Mesenchymal stem cell (in vitro differentiated cells and primary cell): ENCODE measurements around the gene PIP.
A peak's percentile ranks its signal among the peaks of the same experiment; 100 is the strongest.

Source experiments
- DNase-seq: peaks from one replicate; pipeline ENCODE4 v3.0.0-alpha.2; 2013
- H2AFZ ChIP-seq: one replicate; pipeline ENCODE4 v1.6.1; 2013; ENCODE audit warnings: low read depth, mild to moderate bottlenecking, control low read depth, inconsistent platforms, low read length, moderate library complexity
- H2AK5ac ChIP-seq: 2 replicates; pipeline ENCODE4 v1.6.1; 2013; ENCODE audit warnings: low read length, moderate library complexity, mild to moderate bottlenecking, inconsistent platforms; ENCODE audit not compliant: severe bottlenecking
- H2BK120ac ChIP-seq: one replicate; pipeline ENCODE4 v1.6.1; 2013; ENCODE audit warnings: low read depth, mild to moderate bottlenecking, inconsistent platforms, low read length, moderate library complexity
- H2BK12ac ChIP-seq, 2 experiments: one replicate each; pipeline ENCODE4 v1.6.1; 2013; ENCODE audit warnings: inconsistent platforms in 2 of 2, low read length in 2 of 2, mild to moderate bottlenecking in 2 of 2, moderate library complexity in 2 of 2, control low read depth in 1 of 2
- H2BK15ac ChIP-seq: one replicate; pipeline ENCODE4 v1.6.1; 2013; ENCODE audit warnings: mild to moderate bottlenecking, low read depth, inconsistent platforms; ENCODE audit not compliant: poor library complexity, severe bottlenecking
- H2BK5ac ChIP-seq: 2 replicates; pipeline ENCODE4 v1.6.1; 2013; ENCODE audit warnings: low read depth, mild to moderate bottlenecking, low read length, control low read depth, inconsistent platforms; ENCODE audit not compliant: poor library complexity, severe bottlenecking
- H3K14ac ChIP-seq, 2 experiments: one replicate each; pipeline ENCODE4 v1.6.1; 2013; ENCODE audit warnings: inconsistent platforms in 2 of 2, low read length in 2 of 2, control low read depth in 1 of 2, mild to moderate bottlenecking in 1 of 2, moderate library complexity in 1 of 2
- H3K18ac ChIP-seq, 2 experiments: one replicate each; pipeline ENCODE4 v1.6.1; 2013; ENCODE audit warnings: inconsistent platforms in 2 of 2, low read length in 2 of 2, control low read depth in 1 of 2, low read depth in 1 of 2, mild to moderate bottlenecking in 1 of 2
- H3K23ac ChIP-seq, 2 experiments: one replicate each; pipeline ENCODE4 v1.6.1; 2013; ENCODE audit warnings: inconsistent platforms in 2 of 2, low read length in 2 of 2, mild to moderate bottlenecking in 2 of 2, moderate library complexity in 2 of 2, control low read depth in 1 of 2
- H3K27ac ChIP-seq: 2 replicates; pipeline ENCODE4 v1.5.1; 2013; ENCODE audit warnings: mild to moderate bottlenecking, moderate library complexity, low read length, control low read depth, inconsistent platforms; ENCODE audit not compliant: poor library complexity, severe bottlenecking
- H3K27me3 ChIP-seq, 2 experiments: 2 replicates each; pipeline versions ENCODE4 v1.6.1 to v1.7.0; 2013; ENCODE audit warnings: low read length in 2 of 2, mild to moderate bottlenecking in 2 of 2, moderate library complexity in 2 of 2, control low read depth in 1 of 2, inconsistent platforms in 1 of 2; ENCODE audit not compliant: control insufficient read depth in 1 of 2, insufficient read depth in 1 of 2
- H3K36me3 ChIP-seq, 2 experiments: 2 replicates each; pipeline versions ENCODE4 v1.6.1 to v1.7.0; 2013; ENCODE audit warnings: low read length in 2 of 2, control low read depth in 1 of 2, inconsistent platforms in 1 of 2, low read depth in 1 of 2, mild to moderate bottlenecking in 1 of 2; ENCODE audit not compliant: insufficient read depth in 2 of 2, control insufficient read depth in 1 of 2
- H3K4ac ChIP-seq, 2 experiments: one replicate each; pipeline ENCODE4 v1.6.1; 2013; ENCODE audit warnings: inconsistent platforms in 2 of 2, low read length in 2 of 2, mild to moderate bottlenecking in 2 of 2, moderate library complexity in 2 of 2, control low read depth in 1 of 2, low read depth in 1 of 2
- H3K4me1 ChIP-seq: 2 replicates; pipeline ENCODE4 v1.6.1; 2013; ENCODE audit warnings: low read depth, low read length, control low read depth; ENCODE audit not compliant: control insufficient read depth, insufficient read depth
- H3K4me2 ChIP-seq: 2 replicates; pipeline ENCODE4 v1.6.1; 2013; ENCODE audit warnings: low read length, mild to moderate bottlenecking, inconsistent platforms; ENCODE audit not compliant: poor library complexity, severe bottlenecking
- H3K4me3 ChIP-seq, 2 experiments: 2 replicates each; pipeline versions ENCODE4 v1.5.1 to v1.7.0; 2013; ENCODE audit warnings: low read length in 2 of 2, mild to moderate bottlenecking in 2 of 2, control low read depth in 1 of 2, low read depth in 1 of 2; ENCODE audit not compliant: insufficient read depth in 1 of 2
- H3K79me1 ChIP-seq: replicated peaks from 2 replicates; pipeline ENCODE4 v1.6.1; 2013; ENCODE audit warnings: mild to moderate bottlenecking, control low read depth, low read length, inconsistent platforms; ENCODE audit not compliant: poor library complexity, severe bottlenecking
- H3K9ac ChIP-seq: 2 replicates; pipeline ENCODE4 v1.7.0; 2013; ENCODE audit warnings: mild to moderate bottlenecking, low read length, moderate library complexity
- H3K9me3 ChIP-seq: 2 replicates; pipeline ENCODE4 v1.7.0; 2013; ENCODE audit warnings: mild to moderate bottlenecking, low read length; ENCODE audit not compliant: control insufficient read depth
- H4K8ac ChIP-seq: one replicate; pipeline ENCODE4 v1.6.1; 2013; ENCODE audit warnings: inconsistent platforms, mild to moderate bottlenecking, low read length, moderate library complexity
- H4K91ac ChIP-seq: one replicate; pipeline ENCODE4 v1.6.1; 2013; ENCODE audit warnings: mild to moderate bottlenecking, low read length, inconsistent platforms
- WGBS: methylation state at CpG from one replicate; pipeline ENCODE4 v1.1.7; 2013; ENCODE audit warnings: mixed read lengths; 5-methylcytosine and 5-hydroxymethylcytosine counted together

PIP gene

DNA sequence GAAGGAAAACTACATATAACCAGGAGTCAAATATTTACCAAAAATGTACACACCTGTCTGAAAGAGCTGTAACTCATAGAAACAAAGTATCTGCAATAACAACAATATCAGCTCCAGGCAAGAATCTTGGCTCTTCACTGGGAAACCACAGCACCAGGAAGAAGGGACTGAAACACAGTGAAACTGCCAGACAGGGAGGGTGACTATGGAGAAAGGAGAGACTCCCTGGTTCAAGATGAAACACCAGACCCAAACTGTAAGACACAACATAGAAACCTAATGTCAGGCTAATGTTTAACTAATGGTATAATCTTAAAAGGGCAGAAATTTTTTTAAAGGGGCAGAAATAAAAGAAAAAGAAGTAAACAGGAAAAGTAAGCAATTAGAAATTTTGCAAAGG lies 39.8 kb downstream of the PIP start:
- H3K4me2 ChIP-seq: no peak overlapping the region
- no peaks in the 10 kb centered on the region for H3K27me3 ChIP-seq
- no peaks in the 10 kb centered on the region for H3K79me1 ChIP-seq
- no peak overlapping the region for H3K27ac ChIP-seq
- no peaks in the 10 kb centered on the region for H3K36me3 ChIP-seq
- no peak overlapping the region for H3K14ac ChIP-seq
- H3K9me3 ChIP-seq: no peaks in the 10 kb centered on the region
- no peak overlapping the region for H2AFZ ChIP-seq
- H2BK12ac ChIP-seq: no peak overlapping the region
- H3K18ac ChIP-seq: no peak overlapping the region
- H2AK5ac ChIP-seq: no peak overlapping the region
- H3K4ac ChIP-seq: no peak overlapping the region
- H3K23ac ChIP-seq: no peak overlapping the region
- no peak overlapping the region for H3K9ac ChIP-seq
- no peak overlapping the region for H2BK15ac ChIP-seq
- no peaks in the 10 kb centered on the region for H3K4me1 ChIP-seq
- H3K4me3 ChIP-seq: no peak overlapping the region
- no peak overlapping the region for H4K8ac ChIP-seq
- H4K91ac ChIP-seq: no peak overlapping the region
- H2BK120ac ChIP-seq: no peak overlapping the region
- H2BK5ac ChIP-seq: no peak overlapping the region
- DNase-seq: no peak

DNA sequence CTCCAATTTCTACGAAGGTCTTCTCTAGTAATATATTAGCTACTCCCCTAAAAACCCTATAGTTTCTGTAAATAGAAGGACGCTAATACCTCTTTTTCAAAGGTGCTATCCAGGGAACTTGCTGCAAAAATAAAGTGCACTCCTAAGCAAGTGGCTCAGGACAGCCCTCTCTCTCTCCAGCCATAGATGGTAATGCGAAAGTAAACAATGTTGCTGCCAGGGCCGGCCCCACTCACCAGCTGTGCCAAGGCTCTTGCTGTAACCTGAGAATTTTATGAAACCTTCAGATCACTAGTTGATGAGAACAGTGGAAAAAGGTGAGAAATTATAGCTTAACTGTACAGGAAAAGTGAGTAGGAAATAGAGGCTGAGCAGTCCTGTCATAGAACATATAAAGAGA lies 40.5 kb downstream of the PIP start:
- no peak overlapping the region for H3K18ac ChIP-seq
- no peak overlapping the region for H3K4me2 ChIP-seq
- H3K27ac ChIP-seq: no peak overlapping the region
- H4K8ac ChIP-seq: no peak overlapping the region
- H2BK120ac ChIP-seq: no peak overlapping the region
- no peaks in the 10 kb centered on the region for H3K79me1 ChIP-seq
- H2AK5ac ChIP-seq: no peak overlapping the region
- DNase-seq: no peak
- H2BK12ac ChIP-seq: no peak overlapping the region
- no peak overlapping the region for H2BK15ac ChIP-seq
- H4K91ac ChIP-seq: no peak overlapping the region
- H3K4me3 ChIP-seq: peak overlapping the region in 1 of 2 experiments; percentile 6
- H3K14ac ChIP-seq: no peak overlapping the region
- H3K23ac ChIP-seq: no peak overlapping the region
- no peak overlapping the region for H2AFZ ChIP-seq
- H3K9ac ChIP-seq: no peak overlapping the region
- no peaks in the 10 kb centered on the region for H3K36me3 ChIP-seq
- H2BK5ac ChIP-seq: no peak overlapping the region
- H3K9me3 ChIP-seq: peaks cover under 1% of the 10 kb centered on the region
- H3K4ac ChIP-seq: no peak overlapping the region
- 75% methylated on average over 4 of the region's 4 CpGs for WGBS
- H3K27me3 ChIP-seq: no peaks in the 10 kb centered on the region
- H3K4me1 ChIP-seq: no peaks in the 10 kb centered on the region

GRCh38 chr7:143176128-143176527 lies 44.3 kb downstream of the PIP start:
- Histone ChIP-seq H2AK5ac (no peak overlapping the region), H2BK12ac (no peak overlapping the region), H3K18ac (no peak overlapping the region), H3K4me2 (no peak overlapping the region), H3K79me1 (no peaks in the 10 kb centered on the region), H4K91ac (no peak overlapping the region), H3K14ac (no peak overlapping the region), H3K27ac (no peak overlapping the region), H3K27me3 (no peaks in the 10 kb centered on the region), H3K4me3 (no peak overlapping the region), H3K4ac (no peak overlapping the region), H3K36me3 (no peaks in the 10 kb centered on the region), H3K23ac (no peak overlapping the region), H3K9me3 (peaks cover 14% of the 10 kb centered on the region), H2BK5ac (no peak overlapping the region), H2BK120ac (no peak overlapping the region), H2AFZ (no peak overlapping the region), H2BK15ac (no peak overlapping the region), H3K9ac (no peak overlapping the region), H4K8ac (no peak overlapping the region), H3K4me1 (no peaks in the 10 kb centered on the region)
- 94% methylated on average over 2 of the region's 5 CpGs for WGBS
- DNase-seq: no peak

GRCh38 chr7:143177374-143178119 lies 45.7 kb downstream of the PIP start:
- Histone ChIP-seq H2BK15ac (no peak overlapping the region), H3K9me3 (peaks cover 14% of the 10 kb centered on the region), H2BK120ac (no peak overlapping the region), H4K91ac (no peak overlapping the region), H3K23ac (no peak overlapping the region), H3K27ac (no peak overlapping the region), H3K79me1 (no peaks in the 10 kb centered on the region), H3K4me1 (no peaks in the 10 kb centered on the region), H3K9ac (no peak overlapping the region), H4K8ac (no peak overlapping the region), H3K27me3 (peaks cover 0 to 3% of the 10 kb centered on the region in 2 experiments), H3K14ac (no peak overlapping the region), H2BK12ac (no peak overlapping the region), H3K4me3 (no peak overlapping the region), H2AFZ (no peak overlapping the region), H2BK5ac (no peak overlapping the region), H3K4ac (no peak overlapping the region), H2AK5ac (no peak overlapping the region), H3K36me3 (no peaks in the 10 kb centered on the region), H3K4me2 (no peak overlapping the region), H3K18ac (no peak overlapping the region)
- no peak for DNase-seq
- 67% methylated on average over 1 of the region's 2 CpGs for WGBS
